H9 (cell line): ENCODE measurements around the gene CCR3. TPM values are rescaled to one million over a fixed set of nuclear protein-coding genes. Genes with fewer than 3 reads are reported as not detected.

Source experiments
- DNase-seq: peaks from one replicate; pipeline ENCODE4 v3.0.0-alpha.2; 2017
- H2AFZ ChIP-seq: one replicate; pipeline ENCODE4 v1.6.1; 2013; ENCODE audit warnings: mild to moderate bottlenecking, low read length, control low read depth, moderate library complexity
- H2AK5ac ChIP-seq: 2 replicates; pipeline ENCODE4 v1.6.1; 2013; ENCODE audit warnings: low read length, control low read depth, mixed read lengths; ENCODE audit not compliant: insufficient read length
- H2BK120ac ChIP-seq: one replicate; pipeline ENCODE4 v1.6.1; 2013; ENCODE audit warnings: low read depth, mild to moderate bottlenecking, low read length, control low read depth, inconsistent platforms; ENCODE audit not compliant: poor library complexity, severe bottlenecking
- H2BK12ac ChIP-seq: 2 replicates; pipeline ENCODE4 v1.6.1; 2013; ENCODE audit warnings: low read length, control low read depth, mixed read lengths, low read depth; ENCODE audit not compliant: insufficient read length
- H2BK15ac ChIP-seq: 2 replicates; pipeline ENCODE4 v1.6.1; 2013; ENCODE audit warnings: low read depth, low read length, control low read depth
- H2BK20ac ChIP-seq: one replicate; pipeline ENCODE4 v1.6.1; 2013; ENCODE audit warnings: low read depth, mild to moderate bottlenecking, low read length, control low read depth, inconsistent platforms; ENCODE audit not compliant: poor library complexity, severe bottlenecking
- H2BK5ac ChIP-seq: 2 replicates; pipeline ENCODE4 v1.6.1; 2013; ENCODE audit warnings: low read length, control low read depth, mixed read lengths; ENCODE audit not compliant: insufficient read length
- H3K14ac ChIP-seq: 2 replicates; pipeline ENCODE4 v1.6.1; 2013; ENCODE audit warnings: low read length, control low read depth; ENCODE audit not compliant: insufficient read depth
- H3K18ac ChIP-seq: 2 replicates; pipeline ENCODE4 v1.6.1; 2013; ENCODE audit warnings: low read depth, mild to moderate bottlenecking, mixed read lengths, low read length, control low read depth; ENCODE audit not compliant: insufficient read length
- H3K23ac ChIP-seq: 2 replicates; pipeline ENCODE4 v1.6.1; 2013; ENCODE audit warnings: low read length, control low read depth, mixed read lengths, low read depth; ENCODE audit not compliant: insufficient read length
- H3K23me2 ChIP-seq: 2 replicates; pipeline ENCODE4 v1.6.1; 2013; ENCODE audit warnings: low read depth, mild to moderate bottlenecking, mixed read lengths, low read length, control low read depth; ENCODE audit not compliant: insufficient read length, poor library complexity, severe bottlenecking
- H3K27ac ChIP-seq: 2 replicates; pipeline ENCODE4 v1.5.1; 2013; ENCODE audit warnings: low read length, control low read depth, mixed read lengths, low read depth; ENCODE audit not compliant: insufficient read length
- H3K27me3 ChIP-seq: 2 replicates; pipeline ENCODE4 v1.6.1; 2013; ENCODE audit warnings: low read length, control low read depth, inconsistent platforms; ENCODE audit not compliant: insufficient read depth
- H3K4ac ChIP-seq: 2 replicates; pipeline ENCODE4 v1.6.1; 2013; ENCODE audit warnings: low read depth, mild to moderate bottlenecking, control low read depth, inconsistent platforms, low read length, moderate library complexity
- H3K4me1 ChIP-seq: 2 replicates; pipeline ENCODE4 v1.6.1; 2013; ENCODE audit warnings: low read length, control low read depth, inconsistent platforms; ENCODE audit not compliant: insufficient read depth
- H3K4me2 ChIP-seq: 2 replicates; pipeline ENCODE4 v1.6.1; 2013; ENCODE audit warnings: low read length, control low read depth, mixed read lengths; ENCODE audit not compliant: insufficient read length, insufficient read depth
- H3K56ac ChIP-seq: 2 replicates; pipeline ENCODE4 v1.6.1; 2013; ENCODE audit warnings: low read depth, mild to moderate bottlenecking, mixed read lengths, low read length, control low read depth; ENCODE audit not compliant: insufficient read length
- H3K79me1 ChIP-seq: 2 replicates; pipeline ENCODE4 v1.6.1; 2013; ENCODE audit warnings: low read depth, mild to moderate bottlenecking, moderate library complexity, low read length, control low read depth, inconsistent platforms; ENCODE audit not compliant: insufficient read depth, poor library complexity, severe bottlenecking
- H3K79me2 ChIP-seq: 2 replicates; pipeline ENCODE4 v1.6.1; 2013; ENCODE audit warnings: low read length, control low read depth, inconsistent platforms; ENCODE audit not compliant: insufficient read depth
- H3K9ac ChIP-seq: 2 replicates; pipeline ENCODE4 v1.6.1; 2013; ENCODE audit warnings: low read length, control low read depth, mixed read lengths; ENCODE audit not compliant: insufficient read length; ENCODE audit errors: extremely low read depth
- H3K9me3 ChIP-seq: one replicate; pipeline ENCODE4 v1.6.1; 2013; ENCODE audit warnings: low read depth, low read length, inconsistent platforms; ENCODE audit not compliant: control insufficient read depth
- H3T11ph ChIP-seq: one replicate; pipeline ENCODE4 v1.6.1; 2013; ENCODE audit warnings: mild to moderate bottlenecking, low read length, control low read depth, inconsistent platforms
- H4K20me1 ChIP-seq: one replicate; pipeline ENCODE4 v1.6.1; 2013; ENCODE audit not compliant: control insufficient read depth, insufficient read length, insufficient read depth
- H4K5ac ChIP-seq: 2 replicates; pipeline ENCODE4 v1.6.1; 2013; ENCODE audit warnings: low read depth, mild to moderate bottlenecking, mixed read lengths, low read length, control low read depth; ENCODE audit not compliant: insufficient read length
- H4K8ac ChIP-seq: replicated peaks from 2 replicates; pipeline ENCODE4 v1.6.1; 2013; ENCODE audit warnings: low read length, control low read depth, mixed read lengths, low read depth; ENCODE audit not compliant: insufficient read length
- H4K91ac ChIP-seq: 2 replicates; pipeline ENCODE4 v1.6.1; 2013; ENCODE audit warnings: low read depth, mild to moderate bottlenecking, moderate library complexity, mixed read lengths, low read length, control low read depth; ENCODE audit not compliant: insufficient read length
- H3K27ac Mint-ChIP-seq, 3 experiments: 2 replicates in 2 of 3; 3 replicates in 1 of 3; pipeline ENCODE4 v1.8.0; 2020 to 2021; ENCODE audit warnings: mixed read lengths in 3 of 3, mild to moderate bottlenecking in 1 of 3, moderate library complexity in 1 of 3
- H3K27me3 Mint-ChIP-seq: 2 replicates; pipeline ENCODE4 v1.8.0; 2021; ENCODE audit warnings: low read depth, mild to moderate bottlenecking, moderate library complexity, mixed read lengths
- H3K36me3 Mint-ChIP-seq, 3 experiments: 2 replicates in 2 of 3; 3 replicates in 1 of 3; pipeline ENCODE4 v1.8.0; 2020 to 2021; ENCODE audit warnings: low read depth in 3 of 3, mixed read lengths in 3 of 3; ENCODE audit not compliant: insufficient read depth in 1 of 3
- H3K4me1 Mint-ChIP-seq, 2 experiments: 2 replicates each; pipeline ENCODE4 v1.8.0; 2020; ENCODE audit warnings: mixed read lengths in 2 of 2
- H3K4me3 Mint-ChIP-seq, 2 experiments: 2 replicates in 1 of 2; 3 replicates in 1 of 2; pipeline ENCODE4 v1.8.0; 2020 to 2021; ENCODE audit warnings: mild to moderate bottlenecking in 2 of 2, mixed read lengths in 2 of 2, moderate library complexity in 1 of 2
- H3K9me3 Mint-ChIP-seq, 2 experiments: 2 replicates in 1 of 2; 3 replicates in 1 of 2; pipeline ENCODE4 v1.8.0; 2020; ENCODE audit warnings: mild to moderate bottlenecking in 2 of 2, mixed read lengths in 2 of 2, moderate library complexity in 1 of 2
- CTCF ChIP-seq: fragments of 200-600 bp; sonication (generic); conservative IDR thresholded peaks from 3 replicates; pipeline ENCODE4 v1.8.0; 2021; ENCODE audit warnings: antibody characterized with exemption, mild to moderate bottlenecking
- WGBS: extraction: QIAGEN DNeasy Blood & Tissue Kit; methylation state at CpG from one replicate; pipeline ENCODE4 v1.1.7; 2013; ENCODE audit warnings: missing lambda C conversion rate, low lambda C conversion rate, mixed read lengths; ENCODE audit not compliant: insufficient read length; ENCODE audit errors: extremely low coverage; 5-methylcytosine and 5-hydroxymethylcytosine counted together
- total RNA-seq: library from RNA; stranded (reverse); gene quantifications from 2 replicates; pipeline ENCODE4 v1.2.1, GENCODE V29; 2021

CCR3 gene
- total RNA-seq, 1 experiment from 2014 or later = not detected

- Mint-ChIP-seq H3K27me3 (no peaks in the 10 kb centered on the region; the same call in 1 of the 2 replicates), H3K27ac (no peak overlapping the region; a peak in 1 of 7 replicates), H3K4me3 (no peak overlapping the region), H3K4me1 (peaks cover 13 to 21% of the 10 kb centered on the region in 2 experiments), H3K36me3 (no peaks in the 10 kb centered on the region), H3K9me3 (no peaks in the 10 kb centered on the region)
- Histone ChIP-seq H3K79me1 (no peaks in the 10 kb centered on the region), H2BK20ac (no peak overlapping the region), H3K27me3 (no peaks in the 10 kb centered on the region), H2BK5ac (no peak overlapping the region), H3K18ac (no peak overlapping the region), H4K20me1 (no peaks in the 10 kb centered on the region), H3K27ac (no peak overlapping the region), H3K4me1 (peaks cover 7% of the 10 kb centered on the region; the same call in 1 of the 2 replicates), H3K9ac (no peak overlapping the region), H3K56ac (no peak overlapping the region), H4K8ac (no peak overlapping the region), H3K23me2 (no peaks in the 10 kb centered on the region), H2BK12ac (no peak overlapping the region), H3K23ac (no peak overlapping the region), H2BK15ac (no peak overlapping the region), H3K4ac (no peak overlapping the region), H3T11ph (no peak overlapping the region), H2AK5ac (no peak overlapping the region), H2BK120ac (no peak overlapping the region), H3K14ac (no peak overlapping the region), H3K9me3 (no peaks in the 10 kb centered on the region), H4K91ac (no peak overlapping the region), H2AFZ (no peak overlapping the region), H3K4me2 (no peak overlapping the region), H3K79me2 (no peaks in the 10 kb centered on the region), H4K5ac (no peak overlapping the region)
- no peak for TF ChIP-seq CTCF
- no CpG with 5 or more reads among the region's 2 CpGs for WGBS
- DNase-seq = no peak
Observed at GRCh38 chr3:46243560-46243959, 1.3 kb downstream of the CCR3 start.
